Right forelimb (tissue), 1 donor: ENCODE data around the gene CHN2.
"Not testable (repeated sequence)": the region's sequence is repeated elsewhere in the genome, so short reads cannot be mapped to it uniquely, and the experiment has no call there.

ENCODE experiments used
- DNase-seq: peaks from one replicate; pipeline ENCODE4 v3.0.0-alpha.2; 2018

Gene CHN2

GRCh38 chr7:29510028-29510427 lies 315.5 kb downstream of the CHN2 start:
- no peak for DNase-seq

- DNase-seq: no peak
These were observed 316.8 kb downstream of the CHN2 start for GRCh38 chr7:29511337-29511736.

DNA sequence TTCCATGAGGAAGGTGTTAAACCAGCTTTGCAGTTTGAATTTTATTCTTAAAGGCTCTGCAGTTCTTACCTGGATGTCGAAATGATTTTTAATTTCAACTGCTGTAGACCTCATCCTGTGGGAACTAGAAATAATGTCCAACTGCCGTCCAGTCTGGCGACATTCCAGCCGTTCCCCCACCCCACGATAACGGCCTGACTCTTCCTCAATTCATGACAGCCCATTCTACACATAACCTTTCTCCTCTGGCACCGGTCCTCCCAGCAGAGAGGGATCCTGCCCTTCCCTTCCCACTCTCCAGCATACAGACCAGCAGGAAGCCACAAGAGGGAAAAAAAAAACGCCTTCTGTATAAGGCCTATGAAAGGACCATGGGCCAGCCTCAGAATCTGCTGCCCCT lies 317.3 kb downstream of the CHN2 start:
- DNase-seq: no peak

- no peak for DNase-seq
These were observed 321.9 kb downstream of the CHN2 start for GRCh38 chr7:29516491-29516890.

- no peak for DNase-seq
These were observed 324.0 kb downstream of the CHN2 start for GRCh38 chr7:29518616-29519015.

DNA sequence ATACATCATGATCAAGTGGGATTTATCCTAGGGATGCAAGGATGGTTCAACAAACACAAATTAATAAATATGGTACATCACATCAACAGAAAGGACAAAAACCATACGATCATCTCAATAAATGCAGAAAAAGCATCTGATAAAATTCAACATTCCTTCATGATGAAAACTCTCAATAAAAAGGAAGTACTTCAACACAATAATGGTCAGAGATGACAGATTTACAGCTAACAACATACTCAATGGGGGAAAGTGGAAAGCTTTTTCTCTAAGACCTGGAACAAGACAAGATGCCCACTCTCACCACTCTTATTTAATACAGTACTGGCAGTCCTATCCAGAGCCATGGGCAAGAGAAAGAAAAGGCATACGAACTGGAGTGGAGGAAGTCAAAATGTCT lies 329.2 kb downstream of the CHN2 start:
- DNase-seq: no peak

GRCh38 chr7:29527505-29528108 lies 333.0 kb downstream of the CHN2 start:
- DNase-seq: no peak

- not testable (repeated sequence) for DNase-seq
These were observed 334.0 kb downstream of the CHN2 start for GRCh38 chr7:29528526-29528925.
